Fibroblast of villous mesenchyme (primary cell): ENCODE data around the gene OFD1. TPM values are rescaled to one million over a fixed set of nuclear protein-coding genes. Genes with fewer than 3 reads are reported as not detected.

Source experiments
- DNase-seq: peaks from one replicate; pipeline ENCODE4 v3.0.0-alpha.2; 2010; ENCODE audit warnings: low read depth
- H3K4me3 ChIP-seq: 2 replicates; pipeline ENCODE4 v1.5.1; 2011; ENCODE audit warnings: low read depth, mild to moderate bottlenecking, low read length
- total RNA-seq: library from RNA; depleted of rRNA; stranded (reverse); fragments of >200 nt; gene quantifications from 2 replicates; pipeline ENCODE4 v1.2.3, GENCODE V29; 2012
- TF ChIP-seq, protein P1 (sequence below): IDR thresholded peaks from 2 replicates; pipeline ENCODE4 v1.5.1; 2012; ENCODE audit warnings: low read depth, mild to moderate bottlenecking, low read length; ENCODE audit not compliant: insufficient read depth

OFD1 gene
- total RNA-seq, 1 donor, result 12.5 TPM

DNA sequence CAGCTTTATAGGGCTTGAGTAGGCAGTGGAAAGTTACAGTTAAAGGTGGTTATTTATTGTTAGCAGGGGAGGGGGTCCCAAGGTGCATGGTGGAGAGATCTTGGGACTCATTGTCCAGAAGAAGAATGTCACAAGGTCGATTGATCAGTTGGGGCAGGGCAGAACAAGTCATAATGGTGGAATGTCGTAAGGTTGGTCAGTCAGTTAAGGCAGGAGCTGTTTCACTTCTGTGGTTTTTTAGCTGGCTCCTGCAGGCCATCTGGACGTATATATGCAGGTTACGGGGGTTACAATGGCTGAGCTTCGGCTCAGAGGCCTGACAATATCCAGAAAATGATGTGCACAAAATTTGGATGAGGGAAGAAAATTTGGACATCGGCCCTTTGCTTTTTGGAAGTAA is 7.1 kb downstream of the OFD1 start:
- TF ChIP-seq, protein P1, sequence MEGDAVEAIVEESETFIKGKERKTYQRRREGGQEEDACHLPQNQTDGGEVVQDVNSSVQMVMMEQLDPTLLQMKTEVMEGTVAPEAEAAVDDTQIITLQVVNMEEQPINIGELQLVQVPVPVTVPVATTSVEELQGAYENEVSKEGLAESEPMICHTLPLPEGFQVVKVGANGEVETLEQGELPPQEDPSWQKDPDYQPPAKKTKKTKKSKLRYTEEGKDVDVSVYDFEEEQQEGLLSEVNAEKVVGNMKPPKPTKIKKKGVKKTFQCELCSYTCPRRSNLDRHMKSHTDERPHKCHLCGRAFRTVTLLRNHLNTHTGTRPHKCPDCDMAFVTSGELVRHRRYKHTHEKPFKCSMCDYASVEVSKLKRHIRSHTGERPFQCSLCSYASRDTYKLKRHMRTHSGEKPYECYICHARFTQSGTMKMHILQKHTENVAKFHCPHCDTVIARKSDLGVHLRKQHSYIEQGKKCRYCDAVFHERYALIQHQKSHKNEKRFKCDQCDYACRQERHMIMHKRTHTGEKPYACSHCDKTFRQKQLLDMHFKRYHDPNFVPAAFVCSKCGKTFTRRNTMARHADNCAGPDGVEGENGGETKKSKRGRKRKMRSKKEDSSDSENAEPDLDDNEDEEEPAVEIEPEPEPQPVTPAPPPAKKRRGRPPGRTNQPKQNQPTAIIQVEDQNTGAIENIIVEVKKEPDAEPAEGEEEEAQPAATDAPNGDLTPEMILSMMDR, result no peak
- H3K4me3 ChIP-seq, result no peak overlapping the region
- no peak for DNase-seq

DNA sequence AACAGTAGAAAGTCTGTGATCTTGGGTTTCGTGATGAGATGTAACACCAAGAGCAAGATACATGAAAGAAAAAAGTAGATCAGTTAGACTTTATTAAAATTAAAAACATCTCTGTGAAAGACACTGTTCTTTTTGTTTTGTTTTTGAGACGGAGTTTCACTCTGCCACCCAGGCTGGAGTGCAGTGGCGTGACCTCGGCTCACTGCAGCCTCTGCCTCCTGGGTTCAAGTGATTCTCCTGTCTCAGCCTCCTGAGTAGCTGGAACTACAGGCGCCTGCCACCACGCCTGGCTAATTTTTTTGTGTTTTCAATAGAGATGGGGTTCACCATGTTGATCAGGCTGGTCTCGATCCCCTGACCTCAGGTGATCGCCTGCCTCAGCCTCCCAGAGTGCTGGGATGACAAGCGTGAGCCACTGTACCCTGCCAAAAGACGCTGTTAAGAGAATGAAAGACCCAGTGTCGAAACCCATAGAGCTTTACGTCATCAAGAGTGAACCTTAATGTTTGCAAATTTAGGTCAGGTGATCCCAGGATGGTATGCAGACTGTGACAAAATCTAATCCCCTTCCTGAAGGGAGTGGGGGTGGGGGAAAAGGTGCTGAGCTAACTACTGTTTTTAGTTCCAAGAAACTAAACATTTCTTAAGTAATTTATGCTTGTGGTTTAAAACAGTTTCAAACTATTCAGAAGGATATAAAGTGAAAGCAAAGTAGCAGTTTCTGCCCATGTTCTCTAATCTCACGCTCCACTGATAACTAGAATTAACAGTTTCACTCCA is 8.0 kb downstream of the OFD1 start:
- TF ChIP-seq, protein P1, result no peak
- no peak overlapping the region for H3K4me3 ChIP-seq
- peak; percentile 91 for DNase-seq

DNA sequence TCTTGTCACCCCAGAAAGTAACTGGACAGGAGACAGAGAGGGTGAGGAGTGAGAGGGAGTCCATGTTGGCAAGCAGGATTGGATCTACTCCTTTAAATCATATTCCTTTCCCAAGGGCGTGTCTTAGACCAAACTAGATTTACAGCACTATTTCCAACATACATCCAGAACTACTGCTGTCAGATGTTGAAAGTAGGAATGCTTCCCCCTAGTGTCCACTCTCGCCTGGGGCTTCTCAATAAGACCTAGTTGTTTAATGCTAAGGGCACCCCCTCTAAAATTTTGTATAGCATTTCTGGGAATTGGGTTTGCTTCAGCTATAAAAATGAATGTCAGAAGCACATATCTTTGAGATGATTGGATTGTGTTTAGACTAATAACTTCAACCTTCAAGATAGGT is 13.3 kb downstream of the OFD1 start:
- DNase-seq, result peak; percentile 78
- TF ChIP-seq, protein P1, result peak; percentile 65
- no peak overlapping the region for H3K4me3 ChIP-seq

DNA sequence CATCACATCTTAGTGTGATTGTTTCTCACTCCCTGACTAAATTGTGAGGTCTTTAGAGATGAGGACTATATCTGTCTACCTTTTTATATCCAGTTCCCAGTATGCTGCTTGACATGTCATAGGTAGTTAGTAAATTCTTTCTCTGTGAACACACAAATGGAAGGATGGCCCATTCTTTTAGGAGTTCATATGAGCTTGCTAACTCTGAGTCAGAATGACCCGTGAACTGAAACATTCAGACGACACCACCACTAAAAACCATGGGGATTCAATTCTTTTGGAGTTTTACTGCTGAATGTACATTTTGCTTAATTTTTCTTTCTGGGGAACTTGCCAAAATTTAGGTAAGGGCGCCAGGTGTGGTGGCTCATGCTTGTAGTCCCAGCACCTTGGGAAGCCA is 13.9 kb downstream of the OFD1 start:
- H3K4me3 ChIP-seq, result no peak overlapping the region
- DNase-seq, result no peak
- TF ChIP-seq, protein P1, result no peak

DNA sequence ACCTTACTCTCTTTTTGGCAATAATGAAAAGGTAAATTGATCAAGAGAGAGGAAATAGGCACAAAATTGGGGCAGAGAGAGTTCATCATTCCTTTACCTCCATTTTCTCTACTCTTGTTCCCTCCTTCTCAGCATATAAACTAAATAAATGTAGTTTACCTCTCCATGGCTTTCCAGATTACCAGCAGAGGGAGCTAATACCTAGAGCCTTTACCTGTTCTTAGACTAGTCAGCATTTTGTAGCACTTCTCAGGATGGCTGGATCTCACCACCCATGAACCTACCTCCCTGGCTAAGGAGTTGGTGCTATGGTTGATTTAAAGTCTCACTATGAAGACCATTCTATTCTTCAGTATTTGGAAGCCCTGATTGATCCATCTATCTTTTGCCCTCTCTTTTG is 15.7 kb downstream of the OFD1 start:
- H3K4me3 ChIP-seq, result no peak overlapping the region
- DNase-seq, result no peak
- TF ChIP-seq, protein P1, result peak; percentile 51

DNA sequence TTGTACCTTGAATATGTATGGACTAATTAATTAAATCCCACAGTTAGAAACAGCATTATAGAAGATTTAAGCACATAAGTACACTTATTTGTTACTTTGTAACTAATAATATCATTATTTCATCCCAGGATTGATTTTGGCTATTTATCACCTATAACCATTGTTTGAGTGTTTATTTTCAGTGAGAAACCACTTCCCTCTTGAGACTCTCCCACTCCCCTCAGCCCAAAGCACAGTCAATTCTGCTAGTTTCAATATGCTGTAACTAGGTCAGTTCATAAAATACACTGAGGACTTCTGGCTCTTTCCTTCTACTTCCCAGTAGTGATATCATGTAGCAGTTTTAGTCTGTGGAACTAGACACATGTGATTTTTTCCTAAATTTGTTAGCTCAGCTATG is 16.3 kb downstream of the OFD1 start:
- H3K4me3 ChIP-seq, result no peak overlapping the region
- TF ChIP-seq, protein P1, result no peak
- DNase-seq, result no peak

DNA sequence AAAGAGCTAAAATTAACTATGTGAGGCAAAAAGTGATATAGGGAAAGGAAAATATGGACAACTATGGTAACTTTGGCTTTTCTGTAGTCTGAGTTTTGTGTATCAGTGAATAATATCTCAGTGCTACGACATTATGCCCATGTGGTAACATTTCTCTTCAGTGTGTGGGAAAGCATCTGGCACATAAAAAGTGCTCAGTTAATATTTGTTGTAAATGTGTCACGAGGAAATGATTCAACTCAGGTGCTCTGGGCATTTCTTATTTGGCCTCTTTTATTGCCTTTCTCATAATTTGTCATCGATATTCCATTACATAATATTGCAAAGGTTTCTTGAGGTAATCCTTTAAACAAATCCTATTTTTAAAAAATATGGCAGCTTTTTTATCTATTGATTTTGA is 17.6 kb downstream of the OFD1 start:
- DNase-seq, result no peak
- TF ChIP-seq, protein P1, result no peak

More for the DNA sequence above, 17.6 kb downstream of the OFD1 start:
- H3K4me3 ChIP-seq, result no peak overlapping the region
